MM.1S (cell line): Measurements from ENCODE around the gene MUC12.

Experiments used
- EZH2 ChIP-seq: fragments of 300-600 bp; sonication (generic); optimal IDR thresholded peaks from 2 replicates; pipeline ENCODE3; 2017; ENCODE audit warnings: low read depth, mild to moderate bottlenecking, antibody characterized with exemption, low read length, mixed read lengths
- TF ChIP-seq, protein P1 (sequence below): fragments of 300-600 bp; sonication (generic); IDR thresholded peaks from 2 replicates; pipeline ENCODE4 v1.5.1; 2016; ENCODE audit warnings: antibody characterized with exemption, low read length, mixed read lengths

DNA sequence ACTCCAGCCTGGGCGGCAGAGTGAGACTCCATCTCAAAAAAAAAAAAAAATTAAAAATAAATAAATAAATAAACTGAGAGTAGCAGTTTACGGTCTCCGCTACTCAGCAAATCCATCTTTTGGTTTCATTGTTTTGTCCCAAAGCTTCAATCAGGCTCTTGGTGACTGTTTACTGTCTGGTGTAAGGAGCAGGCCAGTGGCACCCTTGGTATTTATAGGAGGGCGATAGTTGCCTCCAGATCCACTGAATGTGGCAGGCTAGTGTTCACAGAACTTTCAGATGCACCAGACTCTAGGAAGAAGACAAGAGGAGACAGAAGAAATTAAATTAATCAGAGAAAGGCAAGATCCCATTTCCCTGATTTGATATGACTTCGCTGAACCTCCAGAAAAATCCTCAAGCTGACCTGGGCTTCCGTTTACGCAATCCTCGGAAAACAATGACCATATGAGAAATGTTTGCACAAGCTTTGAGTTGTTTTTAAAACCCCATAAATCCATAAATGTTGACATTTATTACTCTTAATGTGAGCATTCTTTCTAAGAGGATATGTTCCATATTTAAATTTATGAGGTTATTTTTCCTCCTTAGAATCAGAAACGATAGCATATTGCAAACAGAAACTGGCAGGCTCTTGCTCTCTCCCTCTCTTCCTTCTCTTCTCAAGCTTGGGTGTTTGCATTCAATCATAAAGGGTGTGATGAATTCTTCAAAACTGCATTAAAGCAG, 27.2 kb upstream of the MUC12 start:
- TF ChIP-seq, protein P1, sequence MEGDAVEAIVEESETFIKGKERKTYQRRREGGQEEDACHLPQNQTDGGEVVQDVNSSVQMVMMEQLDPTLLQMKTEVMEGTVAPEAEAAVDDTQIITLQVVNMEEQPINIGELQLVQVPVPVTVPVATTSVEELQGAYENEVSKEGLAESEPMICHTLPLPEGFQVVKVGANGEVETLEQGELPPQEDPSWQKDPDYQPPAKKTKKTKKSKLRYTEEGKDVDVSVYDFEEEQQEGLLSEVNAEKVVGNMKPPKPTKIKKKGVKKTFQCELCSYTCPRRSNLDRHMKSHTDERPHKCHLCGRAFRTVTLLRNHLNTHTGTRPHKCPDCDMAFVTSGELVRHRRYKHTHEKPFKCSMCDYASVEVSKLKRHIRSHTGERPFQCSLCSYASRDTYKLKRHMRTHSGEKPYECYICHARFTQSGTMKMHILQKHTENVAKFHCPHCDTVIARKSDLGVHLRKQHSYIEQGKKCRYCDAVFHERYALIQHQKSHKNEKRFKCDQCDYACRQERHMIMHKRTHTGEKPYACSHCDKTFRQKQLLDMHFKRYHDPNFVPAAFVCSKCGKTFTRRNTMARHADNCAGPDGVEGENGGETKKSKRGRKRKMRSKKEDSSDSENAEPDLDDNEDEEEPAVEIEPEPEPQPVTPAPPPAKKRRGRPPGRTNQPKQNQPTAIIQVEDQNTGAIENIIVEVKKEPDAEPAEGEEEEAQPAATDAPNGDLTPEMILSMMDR: no peak
- no peak for TF ChIP-seq EZH2
